HG02870 (cell line): Measurements from ENCODE around the gene PTGFR.

Experiments
- ATAC-seq: cut with Tn5 transposase; IDR thresholded peaks from one replicate; pipeline ENCODE4 v1.9.1; 2021; ENCODE audit warnings: mild to moderate bottlenecking, moderate library complexity; ENCODE audit not compliant: unreplicated experiment

PTGFR gene

GRCh38 chr1:78577257-78578100 lies 86.7 kb downstream of the PTGFR start:
- no peak for ATAC-seq

GRCh38 chr1:78586572-78586971 lies 95.8 kb downstream of the PTGFR start:
- ATAC-seq, result no peak

GRCh38 chr1:78587211-78587610 lies 96.4 kb downstream of the PTGFR start:
- no peak for ATAC-seq
